HepG2 (cell line): ENCODE results near the gene ERF. TPM values are rescaled to one million over a fixed set of nuclear protein-coding genes. Genes with fewer than 3 reads are reported as not detected.

Experiments
- ATAC-seq: fragments of 200-7000 bp; cut with Tn5 transposase; 3 replicates; pipeline ENCODE4 v1.9.1; 2020; ENCODE audit warnings: mild to moderate bottlenecking, moderate library complexity
- BruUV-seq: library from RNA; stranded (reverse); fragments of 400-500 nt; replicated peaks from 2 replicates; lab custom pipeline; 2021; lab: Mats Ljungman, UMichigan
- CTCF ChIA-PET: fragments of 300-600 bp; formaldehyde crosslinking; extraction: SDS; loops from one replicate; lab custom pipeline; 2021; ENCODE audit warnings: low total read pairs, inconsistent platforms, low intra/inter-chr PET ratio; lab: Yijun Ruan, JAX
- POLR2A ChIA-PET: fragments of 350-600 bp; sonication (Branson Sonifier 250); formaldehyde crosslinking; loops from one replicate; lab custom pipeline; 2020; ENCODE audit warnings: antibody characterized with exemption, inconsistent platforms; lab: Yijun Ruan, JAX
- DNase-seq: peaks from one replicate; pipeline ENCODE4 v3.0.0-alpha.2; 2015; ENCODE audit warnings: low spot score
- FAIRE-seq: peaks from 3 replicates; lab custom pipeline; 2011; peaks lifted over from hg19 to GRCh38; lab: Jason Lieb, UNC
- H2AFZ ChIP-seq: one replicate; pipeline ENCODE4 v1.6.1; 2011; ENCODE audit warnings: low read length, inconsistent platforms
- H3K27ac ChIP-seq: fragments of 300-600 bp; 3 replicates; pipeline ENCODE4 v1.8.0; 2011; ENCODE audit warnings: mixed run types, mild to moderate bottlenecking, mixed read lengths, low read length, inconsistent platforms; ENCODE audit not compliant: insufficient read depth; ENCODE audit errors: extremely low read length
- H3K27me3 ChIP-seq, 2 experiments: fragments of 200-600 bp in 1 of 2; 2 replicates in 1 of 2; 3 replicates in 1 of 2; pipeline versions ENCODE4 v1.6.0 to v1.8.0; 2011; ENCODE audit warnings: low read length in 2 of 2, mild to moderate bottlenecking in 2 of 2, moderate library complexity in 2 of 2, inconsistent platforms in 1 of 2; ENCODE audit not compliant: insufficient read depth in 2 of 2, control insufficient read depth in 1 of 2
- H3K36me3 ChIP-seq, 2 experiments: fragments of 200-600 bp in 1 of 2; replicated peaks in 1 of 2; 2 replicates in 1 of 2; 3 replicates in 1 of 2; pipeline versions ENCODE4 v1.5.1 to v1.8.0; 2011; ENCODE audit warnings: low read length in 2 of 2, inconsistent platforms in 1 of 2; ENCODE audit not compliant: insufficient read depth in 2 of 2, control insufficient read depth in 1 of 2
- H3K4me1 ChIP-seq: 2 replicates; pipeline ENCODE4 v1.5.1; 2012; ENCODE audit warnings: low read length, inconsistent platforms; ENCODE audit not compliant: insufficient read depth
- H3K4me2 ChIP-seq: 2 replicates; pipeline ENCODE4 v1.6.0; 2011; ENCODE audit warnings: low read depth, low read length, inconsistent platforms
- H3K4me3 ChIP-seq, 3 experiments: fragments of 200-600 bp in 1 of 3; sonication (generic), shearing (Covaris generic) in 1 of 3; replicated peaks in 1 of 3; 2 replicates each; pipeline ENCODE4 v1.5.1; 2011 to 2016; ENCODE audit warnings: low read length in 3 of 3, inconsistent platforms in 2 of 3, low read depth in 2 of 3, mild to moderate bottlenecking in 2 of 3, control low read depth in 1 of 3, mixed read lengths in 1 of 3; ENCODE audit not compliant: insufficient read depth in 1 of 3
- H3K79me2 ChIP-seq: one replicate; pipeline ENCODE4 v1.6.1; 2011; ENCODE audit warnings: low read length, inconsistent platforms; ENCODE audit not compliant: insufficient read depth
- H3K9ac ChIP-seq: 2 replicates; pipeline ENCODE4 v1.6.0; 2011; ENCODE audit warnings: mild to moderate bottlenecking, low read depth, low read length, inconsistent platforms; ENCODE audit not compliant: insufficient read depth
- H3K9me3 ChIP-seq: 2 replicates; pipeline ENCODE4 v1.5.1; 2012; ENCODE audit warnings: mild to moderate bottlenecking, low read length
- H4K20me1 ChIP-seq: 2 replicates; pipeline ENCODE4 v1.6.0; 2011; ENCODE audit warnings: inconsistent platforms, mild to moderate bottlenecking, low read length, moderate library complexity; ENCODE audit not compliant: insufficient read depth
- AGO2 ChIP-seq: fragments of 200-400 bp; formaldehyde crosslinking; optimal IDR thresholded peaks from 2 replicates; pipeline ENCODE3; 2017; ENCODE audit warnings: mild to moderate bottlenecking, low read depth, low read length, moderate library complexity
- GFI1 ChIP-seq: sonication (generic); formaldehyde crosslinking; IDR thresholded peaks from 2 replicates; pipeline ENCODE4 v1.5.0; 2020; ENCODE audit warnings: missing genetic modification reagents, mild to moderate bottlenecking, borderline replicate concordance
- RBFOX2 ChIP-seq: fragments of 200-400 bp; formaldehyde crosslinking; IDR thresholded peaks from 2 replicates; pipeline ENCODE4 v1.6.1; 2017; ENCODE audit warnings: low read depth, mild to moderate bottlenecking, low read length
- RBM22 ChIP-seq: fragments of 200-400 bp; formaldehyde crosslinking; optimal IDR thresholded peaks from 2 replicates; pipeline ENCODE3; 2017; ENCODE audit warnings: mild to moderate bottlenecking, low read length, moderate library complexity
- RNF2 ChIP-seq: fragments of 450-650 bp; conservative IDR thresholded peaks from 2 replicates; pipeline ENCODE4 v1.6.1; 2016; ENCODE audit warnings: low read depth
- SALL2 ChIP-seq: sonication (generic); formaldehyde crosslinking; IDR thresholded peaks from 2 replicates; pipeline ENCODE4 v1.8.1; 2023; ENCODE audit warnings: mild to moderate bottlenecking, missing genetic modification reagents, inconsistent platforms
- WGBS: methylation state at CpG from one replicate; pipeline ENCODE4 v1.1.6; 2017; ENCODE audit warnings: low lambda C conversion rate; 5-methylcytosine and 5-hydroxymethylcytosine counted together
- in situ Hi-C: cut with HindIII; loops from 2 replicates; pipeline ENCODE4 v1.10.0; 2017; ENCODE audit warnings: low pct_unique_long_range_greater_than_20kb; ENCODE audit not compliant: extremely low pct_ligation_motif_present
- intact Hi-C: fragments of 100-400 bp; cut with micrococcal nuclease; formaldehyde crosslinking; loops from one replicate; pipeline ENCODE4 v1.10.0; 2022; ENCODE audit not compliant: unreplicated experiment
- polyA plus RNA-seq, 8 experiments: library from polyadenylated mRNA; depleted of rRNA in 3 of 8; stranded (reverse) in 7 of 8; unstranded in 1 of 8; fragments of >200 nt; fragmentation: Illumina TruSeq in 4 of 8; extraction: Trizol in 4 of 8; gene quantifications; 2 replicates each; pipeline versions ENCODE4 v1.2.1 to v1.2.3, GENCODE V29; 2011 to 2016; ENCODE audit warnings: low read depth in 4 of 8, missing spikeins in 1 of 8, mixed read lengths in 1 of 8; ENCODE audit not compliant: insufficient read depth in 1 of 8
- total RNA-seq, 5 experiments: library from RNA; depleted of rRNA; stranded (reverse); fragments of >200 nt; fragmentation: Illumina TruSeq; extraction: Trizol; gene quantifications; 2 replicates each; pipeline ENCODE4 v1.2.3, GENCODE V29; 2016; ENCODE audit warnings: low read depth in 1 of 5
- TF ChIP-seq, protein P1 (sequence below): sonication (generic); formaldehyde crosslinking; IDR thresholded peaks from 2 replicates; pipeline ENCODE4 v1.8.1; 2022; ENCODE audit warnings: low read depth, mild to moderate bottlenecking, missing genetic modification reagents

Gene ERF
- total and polyA plus RNA-seq, 2 of the 13 experiments (the other 11 are each of a cell fraction or from before 2014, with no cell fraction given), result 67.1 to 69.9 TPM

DNA sequence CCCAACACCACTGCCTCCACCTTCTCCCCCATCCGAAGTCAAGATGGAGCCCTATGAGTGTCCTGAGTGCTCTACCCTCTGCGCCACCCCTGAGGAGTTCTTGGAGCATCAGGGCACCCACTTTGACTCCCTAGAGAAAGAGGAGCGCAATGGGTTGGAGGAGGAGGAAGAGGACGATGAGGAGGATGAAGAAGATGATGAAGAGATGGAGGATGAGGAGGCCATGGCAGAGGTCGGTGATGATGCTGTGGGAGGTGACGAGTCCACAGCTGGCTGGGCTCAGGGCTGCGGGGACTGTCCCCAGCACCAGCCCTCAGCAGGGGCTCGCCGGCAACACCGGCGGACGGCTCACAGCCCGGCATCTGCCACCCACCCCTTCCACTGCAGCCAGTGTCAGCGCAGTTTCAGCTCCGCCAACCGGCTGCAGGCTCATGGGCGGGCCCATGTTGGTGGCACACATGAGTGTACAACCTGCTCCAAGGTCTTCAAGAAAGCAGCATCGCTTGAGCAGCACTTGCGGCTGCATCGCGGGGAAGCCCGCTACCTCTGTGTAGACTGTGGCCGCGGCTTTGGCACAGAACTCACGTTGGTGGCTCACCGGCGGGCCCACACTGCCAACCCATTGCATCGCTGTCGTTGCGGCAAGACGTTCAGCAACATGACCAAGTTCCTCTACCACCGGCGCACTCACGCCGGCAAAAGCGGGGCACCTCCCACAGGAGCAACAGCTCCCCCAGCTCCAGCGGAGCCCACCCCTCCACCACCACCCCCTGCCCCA lies 29.8 kb downstream of the ERF start:
- ChIA-PET POLR2A (interaction anchor here (0.8 to 2.3 kb wide), 2 partner anchors 9 to 18 kb away, joined by 3 to 9 read pairs; partner anchors contain the start of gene GSK3A), CTCF (no interaction called here)
- no peak for DNase-seq
- Histone ChIP-seq H3K9ac (no peak overlapping the region), H3K79me2 (peaks cover 30% of the 10 kb centered on the region), H2AFZ (no peak overlapping the region), H3K4me2 (no peak overlapping the region), H3K4me1 (peaks cover 46% of the 10 kb centered on the region), H4K20me1 (peaks cover 6% of the 10 kb centered on the region; the same call in 1 of the 2 replicates), H3K9me3 (no peaks in the 10 kb centered on the region), H3K36me3 (peaks cover 25 to 35% of the 10 kb centered on the region in 2 experiments), H3K27ac (no peak overlapping the region), H3K4me3 (no peak overlapping the region), H3K27me3 (no peaks in the 10 kb centered on the region; a peak in 1 of 5 replicates)
- intact Hi-C loops (no loop called here), in situ Hi-C loops (no loop called here)
- 96% methylated on average over 26 of the region's 37 CpGs for WGBS
- no TSS peak for BruUV-seq
- TF ChIP-seq GFI1 (CRISPR knock-in tag) (no peak), RBM22 (peak; percentile 12), RNF2 (no peak), RBFOX2 (peak; percentile 49; the same call in 1 of the 2 replicates), SALL2 (CRISPR knock-in tag) (no peak), AGO2 (peak; percentile 17)
- TF ChIP-seq, protein P1, sequence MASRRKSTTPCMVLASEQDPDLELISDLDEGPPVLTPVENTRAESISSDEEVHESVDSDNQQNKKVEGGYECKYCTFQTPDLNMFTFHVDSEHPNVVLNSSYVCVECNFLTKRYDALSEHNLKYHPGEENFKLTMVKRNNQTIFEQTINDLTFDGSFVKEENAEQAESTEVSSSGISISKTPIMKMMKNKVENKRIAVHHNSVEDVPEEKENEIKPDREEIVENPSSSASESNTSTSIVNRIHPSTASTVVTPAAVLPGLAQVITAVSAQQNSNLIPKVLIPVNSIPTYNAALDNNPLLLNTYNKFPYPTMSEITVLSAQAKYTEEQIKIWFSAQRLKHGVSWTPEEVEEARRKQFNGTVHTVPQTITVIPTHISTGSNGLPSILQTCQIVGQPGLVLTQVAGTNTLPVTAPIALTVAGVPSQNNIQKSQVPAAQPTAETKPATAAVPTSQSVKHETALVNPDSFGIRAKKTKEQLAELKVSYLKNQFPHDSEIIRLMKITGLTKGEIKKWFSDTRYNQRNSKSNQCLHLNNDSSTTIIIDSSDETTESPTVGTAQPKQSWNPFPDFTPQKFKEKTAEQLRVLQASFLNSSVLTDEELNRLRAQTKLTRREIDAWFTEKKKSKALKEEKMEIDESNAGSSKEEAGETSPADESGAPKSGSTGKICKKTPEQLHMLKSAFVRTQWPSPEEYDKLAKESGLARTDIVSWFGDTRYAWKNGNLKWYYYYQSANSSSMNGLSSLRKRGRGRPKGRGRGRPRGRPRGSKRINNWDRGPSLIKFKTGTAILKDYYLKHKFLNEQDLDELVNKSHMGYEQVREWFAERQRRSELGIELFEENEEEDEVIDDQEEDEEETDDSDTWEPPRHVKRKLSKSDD (CRISPR knock-in tag), result no peak
- no peak for FAIRE-seq
- ATAC-seq, result no peak
